H1 (cell line): ENCODE measurements around the gene SDC4. TPM values are rescaled to one million over a fixed set of nuclear protein-coding genes. Genes with fewer than 3 reads are reported as not detected.

Experiments used
- CTCF ChIA-PET: fragments of 300-600 bp; sonication (Branson Sonifier 250); formaldehyde crosslinking; loops from one replicate; lab custom pipeline; 2021; ENCODE audit not compliant: partially characterized antibody; lab: Charles Lee
- POLR2A ChIA-PET: fragments of 300-600 bp; sonication (Branson Sonifier 250); formaldehyde crosslinking; loops from one replicate; lab custom pipeline; 2021; ENCODE audit warnings: inconsistent platforms; ENCODE audit not compliant: partially characterized antibody; lab: Charles Lee
- DNase-seq, 2 experiments: peaks; one replicate each; pipeline versions ENCODE4 v3.0.0 to v3.0.0-alpha.2; 2010 to 2022; ENCODE audit warnings: low spot score in 2 of 2, low read depth in 1 of 2, mixed read lengths in 1 of 2
- FAIRE-seq: peaks from 2 replicates; lab custom pipeline; 2011; peaks lifted over from hg19 to GRCh38; lab: Jason Lieb, UNC
- H2AFZ ChIP-seq: 2 replicates; pipeline ENCODE4 v1.8.1; 2012; ENCODE audit warnings: low read length, inconsistent platforms
- H2AK5ac ChIP-seq: 2 replicates; pipeline ENCODE4 v1.6.1; 2013; ENCODE audit warnings: low read depth, low read length
- H2BK120ac ChIP-seq: replicated peaks from 2 replicates; pipeline ENCODE3; 2013; ENCODE audit warnings: low read depth, low read length, inconsistent platforms
- H2BK12ac ChIP-seq: 2 replicates; pipeline ENCODE4 v1.6.1; 2013; ENCODE audit warnings: low read depth, low read length
- H2BK15ac ChIP-seq: 2 replicates; pipeline ENCODE4 v1.6.1; 2013; ENCODE audit warnings: low read length
- H2BK20ac ChIP-seq: 2 replicates; pipeline ENCODE4 v1.6.1; 2013; ENCODE audit warnings: low read length
- H2BK5ac ChIP-seq: 2 replicates; pipeline ENCODE4 v1.6.1; 2013; ENCODE audit warnings: low read depth, low read length
- H3K14ac ChIP-seq: 2 replicates; pipeline ENCODE4 v1.6.1; 2013; ENCODE audit warnings: inconsistent platforms; ENCODE audit not compliant: insufficient read length
- H3K18ac ChIP-seq: 2 replicates; pipeline ENCODE4 v1.6.1; 2013; ENCODE audit warnings: low read length; ENCODE audit errors: extremely low read depth
- H3K23ac ChIP-seq: 2 replicates; pipeline ENCODE4 v1.6.1; 2013; ENCODE audit warnings: inconsistent platforms; ENCODE audit not compliant: insufficient read length
- H3K23me2 ChIP-seq: 2 replicates; pipeline ENCODE4 v1.6.1; 2013; ENCODE audit warnings: low read depth, low read length
- H3K27ac ChIP-seq: 2 replicates; pipeline ENCODE4 v1.6.1; 2011; ENCODE audit warnings: low read depth, low read length, inconsistent platforms
- H3K27me3 ChIP-seq, 4 experiments: replicated peaks in 1 of 4; 1 replicate in 1 of 4; 2 replicates in 3 of 4; pipeline versions ENCODE4 v1.6.1 to v1.8.1; 2011 to 2013; ENCODE audit warnings: low read length in 3 of 4, mild to moderate bottlenecking in 3 of 4, inconsistent platforms in 2 of 4, mixed read lengths in 2 of 4, moderate library complexity in 1 of 4; ENCODE audit not compliant: control insufficient read depth in 3 of 4, insufficient read depth in 3 of 4; ENCODE audit errors: extremely low read depth in 1 of 4
- H3K36me3 ChIP-seq, 4 experiments: 2 replicates each; pipeline versions ENCODE4 v1.6.1 to v1.8.1; 2011 to 2013; ENCODE audit warnings: mild to moderate bottlenecking in 4 of 4, low read length in 3 of 4, moderate library complexity in 2 of 4, control low read depth in 1 of 4, inconsistent platforms in 1 of 4; ENCODE audit not compliant: insufficient read depth in 4 of 4, control insufficient read depth in 2 of 4
- H3K4ac ChIP-seq: replicated peaks from 2 replicates; pipeline ENCODE3; 2013; ENCODE audit warnings: low read length, low read depth, mixed read lengths, inconsistent platforms; ENCODE audit not compliant: insufficient read length
- H3K4me1 ChIP-seq, 4 experiments: replicated peaks in 1 of 4; 1 replicate in 1 of 4; 2 replicates in 3 of 4; pipeline versions ENCODE4 v1.6.1 to v1.8.1; 2011 to 2013; ENCODE audit warnings: low read length in 3 of 4, inconsistent platforms in 2 of 4, mixed read lengths in 1 of 4; ENCODE audit not compliant: insufficient read depth in 4 of 4, control insufficient read depth in 3 of 4
- H3K4me2 ChIP-seq, 2 experiments: 2 replicates each; pipeline versions ENCODE4 v1.6.1 to v1.8.1; 2011 to 2013; ENCODE audit warnings: low read depth in 2 of 2, low read length in 2 of 2, control low read depth in 1 of 2, inconsistent platforms in 1 of 2, mild to moderate bottlenecking in 1 of 2; ENCODE audit not compliant: insufficient read depth in 1 of 2
- H3K4me3 ChIP-seq, 4 experiments: fragments of 200-600, 300-600 bp in 1 of 4; sonication (generic), shearing (Covaris generic), sonication (Bioruptor Twin) in 1 of 4; 2 replicates each; pipeline versions ENCODE4 v1.5.1 to v1.8.1; 2011 to 2016; ENCODE audit warnings: low read length in 4 of 4, low read depth in 3 of 4, control low read depth in 2 of 4, inconsistent platforms in 2 of 4, mild to moderate bottlenecking in 2 of 4, mixed read lengths in 1 of 4, moderate library complexity in 1 of 4; ENCODE audit not compliant: insufficient read depth in 2 of 4; ENCODE audit errors: extremely low read depth in 1 of 4
- H3K56ac ChIP-seq: replicated peaks from 2 replicates; pipeline ENCODE3; 2013; ENCODE audit warnings: low read depth, mild to moderate bottlenecking, mixed read lengths, low read length, inconsistent platforms; ENCODE audit not compliant: insufficient read length
- H3K79me1 ChIP-seq: 2 replicates; pipeline ENCODE4 v1.6.1; 2013; ENCODE audit warnings: low read depth, low read length, control low read depth
- H3K79me2 ChIP-seq, 2 experiments: 2 replicates each; pipeline versions ENCODE4 v1.6.1 to v1.8.1; 2012 to 2013; ENCODE audit warnings: low read length in 2 of 2, mild to moderate bottlenecking in 2 of 2, inconsistent platforms in 1 of 2; ENCODE audit not compliant: insufficient read depth in 2 of 2, control insufficient read depth in 1 of 2
- H3K9ac ChIP-seq, 4 experiments: replicated peaks in 1 of 4; 1 replicate in 1 of 4; 2 replicates in 3 of 4; pipeline versions ENCODE4 v1.6.1 to v1.8.1; 2011 to 2013; ENCODE audit warnings: low read depth in 3 of 4, low read length in 3 of 4, control low read depth in 2 of 4, mild to moderate bottlenecking in 2 of 4, moderate library complexity in 2 of 4, inconsistent platforms in 1 of 4; ENCODE audit errors: extremely low read depth in 1 of 4
- H3K9me3 ChIP-seq, 2 experiments: 2 replicates each; pipeline versions ENCODE4 v1.6.1 to v1.8.1; 2012 to 2013; ENCODE audit warnings: mild to moderate bottlenecking in 2 of 2, moderate library complexity in 2 of 2, control low read depth in 1 of 2, inconsistent platforms in 1 of 2, low read depth in 1 of 2, low read length in 1 of 2, mixed read lengths in 1 of 2; ENCODE audit not compliant: insufficient read depth in 2 of 2
- H4K20me1 ChIP-seq, 2 experiments: replicated peaks in 1 of 2; 2 replicates each; pipeline versions ENCODE3 to v1.8.1; 2011 to 2013; ENCODE audit warnings: inconsistent platforms in 2 of 2, low read length in 2 of 2, mild to moderate bottlenecking in 1 of 2; ENCODE audit not compliant: insufficient read depth in 2 of 2, control insufficient read depth in 1 of 2
- H4K5ac ChIP-seq: 2 replicates; pipeline ENCODE4 v1.6.1; 2013; ENCODE audit warnings: low read length, low read depth, mixed read lengths, inconsistent platforms; ENCODE audit not compliant: insufficient read length
- H4K8ac ChIP-seq: 2 replicates; pipeline ENCODE4 v1.8.0; 2013; ENCODE audit warnings: mild to moderate bottlenecking, moderate library complexity, low read length, inconsistent platforms; ENCODE audit not compliant: insufficient read depth; ENCODE audit errors: extremely low read depth
- H4K91ac ChIP-seq: replicated peaks from 2 replicates; pipeline ENCODE3; 2013; ENCODE audit warnings: low read length, mixed read lengths, inconsistent platforms; ENCODE audit not compliant: insufficient read length
- CHD2 ChIP-seq: IDR thresholded peaks from 2 replicates; pipeline ENCODE4 v1.6.1; 2012; ENCODE audit warnings: low read length, improper control_type of control experiment
- SP1 ChIP-seq: IDR thresholded peaks from 2 replicates; pipeline ENCODE4 v1.6.1; 2011; ENCODE audit warnings: low read depth, low read length
- TAF7 ChIP-seq: optimal IDR thresholded peaks from 2 replicates; pipeline ENCODE3; 2011; ENCODE audit warnings: low read depth, mild to moderate bottlenecking, inconsistent platforms, low read length, moderate library complexity, borderline replicate concordance
- YY1 ChIP-seq: IDR thresholded peaks from 2 replicates; pipeline ENCODE4 v1.6.1; 2011; ENCODE audit warnings: low read depth, mild to moderate bottlenecking, low read length
- WGBS, 2 experiments: shearing (Covaris generic) in 1 of 2; methylation state at CpG; one replicate each; pipeline versions ENCODE4 v1.1.6 to v1.1.7; 2013 to 2015; ENCODE audit warnings: low lambda C conversion rate in 2 of 2, mixed read lengths in 2 of 2, inconsistent platforms in 1 of 2, low coverage in 1 of 2, missing lambda C conversion rate in 1 of 2; ENCODE audit not compliant: insufficient replicate concordance in 2 of 2, insufficient coverage in 1 of 2, insufficient read length in 1 of 2; ENCODE audit errors: extremely low coverage in 1 of 2, missing lambda C conversion rate in 1 of 2; 5-methylcytosine and 5-hydroxymethylcytosine counted together
- polyA plus RNA-seq, 7 experiments: library from polyadenylated mRNA; depleted of rRNA in 3 of 7; stranded (reverse) in 5 of 7; unstranded in 2 of 7; fragments of >200 nt in 5 of 7; fragments of 200-250 nt in 2 of 7; gene quantifications; 1 replicate in 5 of 7; 2 replicates in 1 of 7; 4 replicates in 1 of 7; pipeline versions ENCODE4 v1.2.1 to v1.2.3, GENCODE V29; 2011 to 2013; ENCODE audit warnings: missing spikeins in 2 of 7, mixed read lengths in 2 of 7
- total RNA-seq: library from RNA; stranded (reverse); fragmentation: NEBNext Ultra II Directional; extraction: Animal tissue kit (Norgen Biotek cat#: 25700); gene quantifications from 2 replicates; pipeline ENCODE4 v1.2.1, GENCODE V29; 2021

SDC4 gene
- total and polyA plus RNA-seq, 2 of the 8 experiments (the other 6 are each of a cell fraction or from before 2014, with no cell fraction given) = 34.6 to 60.2 TPM

- 93% methylated on average over 1 of the region's 1 CpG; no CpG with 5 or more reads in 1 of the 2 experiments for WGBS, 2 experiments
- Histone ChIP-seq H4K20me1 (peaks cover 0 to 7% of the 10 kb centered on the region in 2 experiments), H4K5ac (no peak overlapping the region), H3K56ac (no peak overlapping the region), H3K4me3 (no peak overlapping the region), H2BK20ac (no peak overlapping the region), H3K4me1 (peaks cover 13 to 26% (median 20%) of the 10 kb centered on the region in 4 experiments), H3K18ac (no peak overlapping the region), H3K27me3 (no peaks in the 10 kb centered on the region), H2AK5ac (no peak overlapping the region), H2AFZ (no peak overlapping the region), H3K9me3 (no peaks in the 10 kb centered on the region), H3K4me2 (no peak overlapping the region), H2BK5ac (no peak overlapping the region), H3K79me2 (peaks cover 0 to 27% of the 10 kb centered on the region in 2 experiments; a peak in 2 of 4 replicates), H3K9ac (no peak overlapping the region), H2BK120ac (no peak overlapping the region), H4K91ac (no peak overlapping the region), H3K27ac (no peak overlapping the region), H3K36me3 (no peaks in the 10 kb centered on the region), H2BK15ac (no peak overlapping the region), H3K79me1 (peaks cover 11% of the 10 kb centered on the region), H3K23ac (no peak overlapping the region), H3K14ac (no peak overlapping the region), H3K23me2 (peaks cover 12% of the 10 kb centered on the region; the same call in 1 of the 2 replicates), H3K4ac (no peak overlapping the region), H4K8ac (no peak overlapping the region), H2BK12ac (no peak overlapping the region)
- no peak for FAIRE-seq
- CTCF ChIA-PET = interaction anchor here (5.9 kb wide), 1 partner anchor 14 kb away, joined by 26 read pairs; the partner anchor contains the start of gene SYS1
- DNase-seq = no peak
- TF ChIP-seq YY1 (no peak), TAF7 (no peak), CHD2 (no peak), SP1 (no peak)
- POLR2A ChIA-PET = interaction anchor here (6.8 kb wide), 1 partner anchor 10 kb away, joined by 113 read pairs; the partner anchor contains the start of gene SYS1
These were observed 2.0 kb upstream of the SDC4 start for GRCh38 chr20:45350217-45350616.
